ENCODE data around the gene TSPAN9. TPM values are rescaled to one million over a fixed set of nuclear protein-coding genes. Genes with fewer than 3 reads are reported as not detected.

The TSPAN9 gene
- polyA plus RNA-seq, 3 donors, result 0.15 to 0.34 (median 0.25) TPM

- Histone ChIP-seq H3K4me3 (replicated peaks in 1 of 3; ENCODE audit: low read depth in 2 of 3, low read length in 3 of 3) (no peak overlapping the region), H3K4me2 (replicated peaks; ENCODE audit: extremely low read depth, low read length, poor library complexity, severe bottlenecking) (no peak overlapping the region), H2AFZ (ENCODE audit: insufficient read depth, low read depth, low read length, poor library complexity, severe bottlenecking) (no peak overlapping the region), H3K9ac (ENCODE audit: insufficient read depth, low read length, poor library complexity, severe bottlenecking) (no peak overlapping the region), H3K4me1 (ENCODE audit: control insufficient read depth in 1 of 2, insufficient read depth in 2 of 2, low read length in 2 of 2) (peaks cover 0 to 14% of the 10 kb centered on the region in 2 donors), H3K79me2 (ENCODE audit: insufficient read depth, low read length) (no peaks in the 10 kb centered on the region), H3K27me3 (ENCODE audit: control insufficient read depth in 2 of 2, insufficient read depth in 2 of 2, low read length in 2 of 2) (peaks cover 14 to 17% of the 10 kb centered on the region in 2 donors), H3K36me3 (replicated peaks in 1 of 2; ENCODE audit: control insufficient read depth in 1 of 2, insufficient read depth in 2 of 2, low read length in 2 of 2) (no peaks in the 10 kb centered on the region), H4K20me1 (ENCODE audit: insufficient read depth, low read length) (no peaks in the 10 kb centered on the region), H3K9me3 (replicated peaks in 1 of 2; ENCODE audit: control insufficient read depth in 1 of 2, insufficient read depth in 1 of 2, low read length in 2 of 2) (peaks cover 0 to under 1% of the 10 kb centered on the region in 2 donors), H3K27ac (ENCODE audit: low read depth in 1 of 2, low read length in 2 of 2) (no peak overlapping the region)
- Mint-ChIP-seq H3K27ac (peak overlapping the region in 1 of 7 donors; percentile 5), H3K36me3 (no peaks in the 10 kb centered on the region), H3K4me3 (no peak overlapping the region), H3K4me1 (peaks cover 7% of the 10 kb centered on the region), H3K27me3 (ENCODE audit: low read depth in 3 of 3) (peaks cover 32 to 48% (median 43%) of the 10 kb centered on the region in 3 donors), H3K9me3 (peaks cover 0 to 4% (median 0%) of the 10 kb centered on the region in 7 donors)
- WGBS (ENCODE audit: insufficient coverage), result 78% methylated on average over 6 of the region's 14 CpGs
- intact Hi-C loops (cut with micrococcal nuclease), result no loop called here
- TF ChIP-seq CTCF (IDR thresholded peaks at IDR 0.05), result no peak
- no peak for DNase-seq
Measured at GRCh38 chr12:3195859-3196483, 118.8 kb downstream of the TSPAN9 start.

GRCh38 chr12:3196488-3196887 lies 119.3 kb downstream of the TSPAN9 start:
- Mint-ChIP-seq H3K9me3 (peaks cover 0 to 4% (median 2%) of the 10 kb centered on the region in 7 donors), H3K36me3 (no peaks in the 10 kb centered on the region), H3K4me3 (no peak overlapping the region), H3K4me1 (peaks cover 7% of the 10 kb centered on the region), H3K27me3 (ENCODE audit: low read depth in 3 of 3) (peaks cover 36 to 54% (median 45%) of the 10 kb centered on the region in 3 donors), H3K27ac (peak overlapping the region in 1 of 7 donors; percentile 5)
- Histone ChIP-seq H3K4me3 (replicated peaks in 1 of 3; ENCODE audit: low read depth in 2 of 3, low read length in 3 of 3) (no peak overlapping the region), H3K4me1 (ENCODE audit: control insufficient read depth in 1 of 2, insufficient read depth in 2 of 2, low read length in 2 of 2) (peaks cover 0 to 14% of the 10 kb centered on the region in 2 donors), H3K79me2 (ENCODE audit: insufficient read depth, low read length) (no peaks in the 10 kb centered on the region), H2AFZ (ENCODE audit: insufficient read depth, low read depth, low read length, poor library complexity, severe bottlenecking) (no peak overlapping the region), H3K36me3 (replicated peaks in 1 of 2; ENCODE audit: control insufficient read depth in 1 of 2, insufficient read depth in 2 of 2, low read length in 2 of 2) (no peaks in the 10 kb centered on the region), H3K9ac (ENCODE audit: insufficient read depth, low read length, poor library complexity, severe bottlenecking) (no peak overlapping the region), H3K9me3 (replicated peaks in 1 of 2; ENCODE audit: control insufficient read depth in 1 of 2, insufficient read depth in 1 of 2, low read length in 2 of 2) (peaks cover 0 to 6% of the 10 kb centered on the region in 2 donors), H3K27ac (ENCODE audit: low read depth in 1 of 2, low read length in 2 of 2) (no peak overlapping the region), H3K27me3 (ENCODE audit: control insufficient read depth in 2 of 2, insufficient read depth in 2 of 2, low read length in 2 of 2) (peaks cover 18 to 22% of the 10 kb centered on the region in 2 donors), H4K20me1 (ENCODE audit: insufficient read depth, low read length) (no peaks in the 10 kb centered on the region), H3K4me2 (replicated peaks; ENCODE audit: extremely low read depth, low read length, poor library complexity, severe bottlenecking) (no peak overlapping the region)
- no peak for DNase-seq
- no peak for TF ChIP-seq CTCF (IDR thresholded peaks at IDR 0.05)
- intact Hi-C loops (cut with micrococcal nuclease), result no loop called here
- 100% methylated on average over 1 of the region's 1 CpG for WGBS (ENCODE audit: insufficient coverage)
